Nephron progenitor cell (in vitro differentiated cells): Measurements from ENCODE around the gene METRNL.
A peak's percentile ranks its signal among the peaks of the same experiment; 100 is the strongest.
"Not testable (repeated sequence)": the region's sequence is repeated elsewhere in the genome, so short reads cannot be mapped to it uniquely, and the experiment has no call there.

ENCODE experiments used
- DNase-seq: peaks from one replicate; pipeline ENCODE4 v3.0.0; 2021
- H3K27ac Mint-ChIP-seq: 2 replicates; pipeline ENCODE4 v1.8.0; 2021; ENCODE audit warnings: mild to moderate bottlenecking, moderate library complexity, mixed read lengths
- H3K27me3 Mint-ChIP-seq: 2 replicates; pipeline ENCODE4 v1.8.0; 2021; ENCODE audit warnings: mild to moderate bottlenecking, low read depth, mixed read lengths; ENCODE audit not compliant: poor library complexity
- H3K36me3 Mint-ChIP-seq: 2 replicates; pipeline ENCODE4 v1.8.0; 2021; ENCODE audit warnings: low read depth, mixed read lengths
- H3K4me1 Mint-ChIP-seq: 2 replicates; pipeline ENCODE4 v1.8.0; 2021; ENCODE audit warnings: mixed read lengths
- H3K4me3 Mint-ChIP-seq: 2 replicates; pipeline ENCODE4 v1.8.0; 2021; ENCODE audit warnings: mild to moderate bottlenecking, moderate library complexity, mixed read lengths
- H3K9me3 Mint-ChIP-seq: 2 replicates; pipeline ENCODE4 v1.8.0; 2021; ENCODE audit warnings: mild to moderate bottlenecking, moderate library complexity, mixed read lengths
- TF ChIP-seq, protein P1 (sequence below): fragments of 200-600 bp; sonication (generic); IDR thresholded peaks from 2 replicates; pipeline ENCODE4 v1.5.0; 2021; ENCODE audit warnings: antibody characterized with exemption

The METRNL gene

DNA sequence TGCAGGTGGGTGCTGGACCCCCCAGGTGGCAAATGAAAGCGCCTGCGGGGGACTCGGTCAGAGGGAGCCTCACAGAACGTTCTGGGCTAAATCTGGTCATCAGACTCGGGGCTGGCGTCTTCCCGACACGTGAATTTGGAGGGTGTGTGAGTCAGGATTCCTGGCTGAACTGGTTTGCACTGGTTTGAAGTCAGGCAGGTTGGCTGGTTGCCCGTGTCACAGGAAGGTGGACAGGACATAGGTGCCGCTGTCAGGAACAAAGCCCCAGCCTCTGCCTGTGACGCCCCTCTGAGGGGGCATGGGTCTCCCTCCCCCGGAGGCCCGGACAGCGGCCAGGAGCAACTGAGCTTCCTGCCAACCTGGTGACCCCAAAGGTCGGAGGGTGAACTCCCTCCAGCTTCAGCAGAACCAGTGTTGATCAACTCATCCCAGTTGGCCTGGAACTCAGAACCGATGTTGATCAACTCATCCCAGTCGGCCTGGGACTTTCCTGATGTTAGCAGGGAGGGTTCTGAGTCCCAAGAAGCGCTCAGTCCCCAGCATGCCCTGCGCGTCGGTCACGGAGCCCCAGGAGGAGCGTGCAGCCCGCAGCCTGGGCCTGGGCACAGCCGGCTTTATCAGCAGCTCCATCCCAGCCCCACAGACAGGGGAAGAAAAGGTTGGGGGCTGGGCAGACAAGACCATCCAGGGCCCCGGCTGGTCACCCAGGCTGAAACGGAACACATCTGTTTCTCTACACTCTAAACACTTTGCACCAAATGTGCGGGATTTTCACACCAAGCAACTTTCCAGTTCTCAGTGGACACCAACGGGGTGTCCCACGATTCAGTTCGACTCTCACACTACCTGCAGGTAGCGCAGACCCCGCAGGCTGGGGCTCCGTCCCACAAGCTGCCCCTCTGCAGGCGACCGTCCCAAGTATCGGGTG is 14.4 kb upstream of the METRNL start:
- TF ChIP-seq, protein P1, sequence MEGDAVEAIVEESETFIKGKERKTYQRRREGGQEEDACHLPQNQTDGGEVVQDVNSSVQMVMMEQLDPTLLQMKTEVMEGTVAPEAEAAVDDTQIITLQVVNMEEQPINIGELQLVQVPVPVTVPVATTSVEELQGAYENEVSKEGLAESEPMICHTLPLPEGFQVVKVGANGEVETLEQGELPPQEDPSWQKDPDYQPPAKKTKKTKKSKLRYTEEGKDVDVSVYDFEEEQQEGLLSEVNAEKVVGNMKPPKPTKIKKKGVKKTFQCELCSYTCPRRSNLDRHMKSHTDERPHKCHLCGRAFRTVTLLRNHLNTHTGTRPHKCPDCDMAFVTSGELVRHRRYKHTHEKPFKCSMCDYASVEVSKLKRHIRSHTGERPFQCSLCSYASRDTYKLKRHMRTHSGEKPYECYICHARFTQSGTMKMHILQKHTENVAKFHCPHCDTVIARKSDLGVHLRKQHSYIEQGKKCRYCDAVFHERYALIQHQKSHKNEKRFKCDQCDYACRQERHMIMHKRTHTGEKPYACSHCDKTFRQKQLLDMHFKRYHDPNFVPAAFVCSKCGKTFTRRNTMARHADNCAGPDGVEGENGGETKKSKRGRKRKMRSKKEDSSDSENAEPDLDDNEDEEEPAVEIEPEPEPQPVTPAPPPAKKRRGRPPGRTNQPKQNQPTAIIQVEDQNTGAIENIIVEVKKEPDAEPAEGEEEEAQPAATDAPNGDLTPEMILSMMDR: no peak
- no peak for DNase-seq

DNA sequence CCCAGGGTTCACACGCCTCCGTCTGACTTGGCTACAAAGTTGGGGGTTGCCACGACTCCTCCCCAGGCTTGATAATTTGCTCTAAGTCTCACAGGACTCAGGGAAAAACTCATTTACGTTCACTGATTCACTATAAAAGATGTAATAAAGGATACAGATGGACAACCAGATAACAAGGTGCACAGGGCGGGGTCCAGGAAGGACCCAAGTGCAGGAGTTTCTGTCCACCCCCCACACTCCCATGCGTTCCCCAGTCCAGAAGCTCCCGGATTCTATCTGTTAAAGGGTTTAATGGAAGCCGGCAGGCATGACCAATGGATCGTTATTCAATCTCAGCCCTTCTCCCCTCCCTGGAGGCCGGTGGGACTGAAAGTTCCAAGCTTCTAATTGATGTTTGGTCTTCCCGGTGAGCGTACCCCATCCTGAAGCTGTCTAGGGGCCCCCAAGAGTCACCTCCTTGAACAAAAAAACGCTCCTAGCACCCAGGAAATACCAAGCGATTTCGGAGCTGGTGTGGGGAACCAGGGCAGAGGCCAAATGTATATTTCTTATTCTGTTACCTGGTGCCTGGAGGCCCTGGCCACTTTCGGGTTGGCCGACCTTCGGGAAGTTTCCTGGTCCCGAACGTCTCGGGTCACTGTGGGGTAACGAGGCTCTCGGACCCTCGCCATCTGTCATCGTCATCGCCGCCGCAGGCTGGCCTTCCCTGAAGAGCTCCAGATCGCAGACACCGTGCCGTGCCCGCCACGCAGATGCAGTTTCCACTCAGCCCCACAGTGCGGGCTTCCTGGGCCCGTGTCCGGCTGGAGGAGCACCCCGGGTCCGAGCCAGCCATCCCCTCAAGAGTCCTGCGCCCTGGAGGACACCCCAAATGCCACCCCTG is 13.5 kb upstream of the METRNL start:
- H3K9me3 Mint-ChIP-seq: no peaks in the 10 kb centered on the region
- TF ChIP-seq, protein P1: no peak
- H3K4me3 Mint-ChIP-seq: no peak overlapping the region
- H3K27me3 Mint-ChIP-seq: peaks cover 17% of the 10 kb centered on the region
- no peak for DNase-seq
- H3K27ac Mint-ChIP-seq: no peak overlapping the region
- H3K36me3 Mint-ChIP-seq: no peaks in the 10 kb centered on the region
- H3K4me1 Mint-ChIP-seq: peaks cover 59% of the 10 kb centered on the region

More for the DNA sequence above, 14.4 kb upstream of the METRNL start:
- Mint-ChIP-seq H3K27ac (no peak overlapping the region), H3K27me3 (peaks cover 13% of the 10 kb centered on the region), H3K4me3 (no peak overlapping the region), H3K9me3 (no peaks in the 10 kb centered on the region), H3K4me1 (peaks cover 51% of the 10 kb centered on the region), H3K36me3 (no peaks in the 10 kb centered on the region)

DNA sequence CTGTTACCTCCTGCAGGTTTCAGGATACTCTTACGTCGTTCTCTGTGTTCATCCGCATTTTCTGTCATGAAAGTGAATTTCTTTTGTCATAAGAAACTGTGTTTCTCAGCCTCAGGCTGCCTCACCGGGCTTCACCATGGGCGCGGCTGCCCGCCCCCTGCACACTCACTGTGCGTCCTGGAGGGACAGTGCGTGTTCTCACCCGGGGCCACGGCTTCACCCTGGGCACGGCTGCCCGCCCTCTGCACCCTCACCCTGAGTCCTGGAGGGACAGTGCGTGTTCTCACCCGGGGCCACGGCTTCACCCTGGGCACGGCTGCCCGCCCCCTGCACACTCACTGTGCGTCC is 12.9 kb upstream of the METRNL start:
- H3K27ac Mint-ChIP-seq, H3K9me3 Mint-ChIP-seq, DNase-seq, H3K36me3 Mint-ChIP-seq, H3K4me3 Mint-ChIP-seq: not testable (repeated sequence)
- Mint-ChIP-seq H3K27me3 (peaks cover 16% of the 10 kb centered on the region), H3K4me1 (peaks cover 64% of the 10 kb centered on the region)

DNA sequence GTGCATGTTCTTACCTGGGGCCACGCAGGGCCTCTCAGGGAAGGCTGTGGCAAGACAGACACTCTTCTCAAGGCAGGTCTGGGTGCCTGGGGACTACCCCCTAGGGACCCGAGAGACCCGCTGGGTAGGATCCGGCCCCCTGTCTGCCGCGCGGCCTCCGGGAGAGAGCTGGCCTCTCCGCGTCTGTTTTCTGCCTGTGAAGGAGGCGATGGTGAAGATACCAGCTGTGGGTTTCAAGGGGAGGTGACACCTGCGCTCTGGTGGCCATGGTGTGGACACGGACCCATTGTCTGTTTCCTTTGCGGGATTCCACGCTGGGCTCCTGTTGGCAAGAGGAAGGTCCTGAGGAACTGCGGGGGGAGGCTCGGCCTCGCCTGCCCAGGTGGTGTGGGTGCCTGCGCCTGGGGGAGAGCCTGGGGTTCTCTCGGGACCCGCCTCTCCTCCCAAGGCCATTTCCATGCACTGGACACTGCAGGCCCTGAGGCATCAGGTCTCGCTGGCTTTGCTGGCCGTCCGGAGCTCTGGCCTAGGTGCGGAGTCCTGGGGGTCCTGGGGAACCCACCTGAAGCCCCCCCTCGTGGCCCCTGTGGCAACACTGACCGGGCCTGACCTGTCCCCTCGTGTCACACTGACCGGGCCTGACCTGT is 12.2 kb upstream of the METRNL start:
- peak overlapping the region; percentile 66 for H3K27ac Mint-ChIP-seq
- peak; percentile 1 for DNase-seq
- no peaks in the 10 kb centered on the region for H3K9me3 Mint-ChIP-seq
- TF ChIP-seq, protein P1: no peak
- no peaks in the 10 kb centered on the region for H3K36me3 Mint-ChIP-seq
- H3K4me3 Mint-ChIP-seq: no peak overlapping the region
- H3K4me1 Mint-ChIP-seq: peaks cover 70% of the 10 kb centered on the region
- peaks cover 19% of the 10 kb centered on the region for H3K27me3 Mint-ChIP-seq

DNA sequence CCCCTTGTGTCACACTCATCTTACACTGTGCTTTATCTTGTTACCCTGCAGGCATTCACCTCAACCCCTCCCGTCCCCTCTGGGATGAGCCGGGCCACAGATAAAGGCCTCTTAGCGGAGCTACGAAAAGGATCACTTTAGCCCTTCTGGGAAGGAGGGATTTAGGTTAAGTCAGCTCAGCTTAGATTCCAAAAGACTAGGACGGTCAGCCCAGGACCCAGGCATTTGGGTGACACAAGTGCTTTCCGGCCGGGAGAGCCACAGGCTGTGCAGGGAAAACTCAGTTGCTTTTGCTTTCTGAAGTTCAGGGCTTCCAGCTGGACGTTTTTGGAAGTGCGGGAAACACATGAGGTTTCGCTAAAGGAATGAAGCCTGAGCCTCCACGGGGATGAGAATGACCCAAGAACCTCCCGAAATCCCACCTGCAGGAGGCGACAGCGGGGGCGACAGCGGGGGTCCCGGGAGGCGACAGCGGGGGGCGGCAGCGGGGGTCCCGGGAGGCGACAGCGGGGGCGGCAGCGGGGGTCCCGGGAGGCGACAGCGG is 11.6 kb upstream of the METRNL start:
- no peaks in the 10 kb centered on the region for H3K36me3 Mint-ChIP-seq
- H3K9me3 Mint-ChIP-seq: no peaks in the 10 kb centered on the region
- H3K27me3 Mint-ChIP-seq: peaks cover 19% of the 10 kb centered on the region
- H3K27ac Mint-ChIP-seq: peak overlapping the region; percentile 66
- TF ChIP-seq, protein P1: no peak
- H3K4me3 Mint-ChIP-seq: no peak overlapping the region
- peaks cover 66% of the 10 kb centered on the region for H3K4me1 Mint-ChIP-seq
- DNase-seq: peak; percentile 8
